ENCODE results near the gene EQTN.

DNA sequence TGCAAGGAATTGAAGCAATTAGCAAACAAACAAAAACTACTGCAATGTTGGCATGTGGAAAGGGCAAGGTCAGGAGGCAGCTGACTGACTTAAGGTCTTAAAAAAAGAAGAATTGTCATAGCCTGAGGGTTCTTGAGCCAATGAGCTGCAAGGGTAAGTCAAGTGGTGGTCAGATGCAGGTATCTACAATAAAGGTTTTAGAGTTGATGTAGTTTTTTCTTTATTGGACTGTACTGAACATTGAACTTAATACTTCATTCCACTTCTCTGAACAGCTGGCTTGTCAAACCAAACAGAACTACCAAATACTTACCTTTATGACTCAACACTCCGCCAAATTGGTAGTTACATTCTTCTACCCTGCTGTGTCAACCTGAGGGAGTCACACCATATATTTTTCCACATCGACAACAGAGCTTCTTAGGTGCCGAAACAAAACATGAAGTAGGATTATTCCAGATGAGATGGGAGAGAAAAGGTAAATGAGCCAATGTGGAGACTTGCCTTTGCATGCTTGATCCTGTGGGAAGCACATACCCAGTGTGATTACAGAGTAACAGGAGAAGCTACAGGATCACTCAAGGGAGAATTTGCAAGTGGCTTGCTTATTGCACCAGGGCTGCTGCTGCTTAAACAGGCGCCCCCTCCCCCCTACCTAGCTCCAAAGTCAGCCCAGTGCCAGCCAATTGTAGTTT, 35.3 kb downstream of the EQTN start:
- TF ChIP-seq, protein P1, sequence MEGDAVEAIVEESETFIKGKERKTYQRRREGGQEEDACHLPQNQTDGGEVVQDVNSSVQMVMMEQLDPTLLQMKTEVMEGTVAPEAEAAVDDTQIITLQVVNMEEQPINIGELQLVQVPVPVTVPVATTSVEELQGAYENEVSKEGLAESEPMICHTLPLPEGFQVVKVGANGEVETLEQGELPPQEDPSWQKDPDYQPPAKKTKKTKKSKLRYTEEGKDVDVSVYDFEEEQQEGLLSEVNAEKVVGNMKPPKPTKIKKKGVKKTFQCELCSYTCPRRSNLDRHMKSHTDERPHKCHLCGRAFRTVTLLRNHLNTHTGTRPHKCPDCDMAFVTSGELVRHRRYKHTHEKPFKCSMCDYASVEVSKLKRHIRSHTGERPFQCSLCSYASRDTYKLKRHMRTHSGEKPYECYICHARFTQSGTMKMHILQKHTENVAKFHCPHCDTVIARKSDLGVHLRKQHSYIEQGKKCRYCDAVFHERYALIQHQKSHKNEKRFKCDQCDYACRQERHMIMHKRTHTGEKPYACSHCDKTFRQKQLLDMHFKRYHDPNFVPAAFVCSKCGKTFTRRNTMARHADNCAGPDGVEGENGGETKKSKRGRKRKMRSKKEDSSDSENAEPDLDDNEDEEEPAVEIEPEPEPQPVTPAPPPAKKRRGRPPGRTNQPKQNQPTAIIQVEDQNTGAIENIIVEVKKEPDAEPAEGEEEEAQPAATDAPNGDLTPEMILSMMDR (IDR thresholded peaks at IDR 0.05) = no peak
- TF ChIP-seq EZH2 (IDR thresholded peaks at IDR 0.05; ENCODE audit: borderline replicate concordance, insufficient read depth, low read depth, low read length, poor library complexity, severe bottlenecking) = no peak
